Measurements from ENCODE around the gene FAM193A. TPM values are rescaled to one million over a fixed set of nuclear protein-coding genes. Genes with fewer than 3 reads are reported as not detected.

Gene FAM193A
- total and polyA plus RNA-seq, 2 experiments from 2014 or later = 12.0 to 22.9 TPM

DNA sequence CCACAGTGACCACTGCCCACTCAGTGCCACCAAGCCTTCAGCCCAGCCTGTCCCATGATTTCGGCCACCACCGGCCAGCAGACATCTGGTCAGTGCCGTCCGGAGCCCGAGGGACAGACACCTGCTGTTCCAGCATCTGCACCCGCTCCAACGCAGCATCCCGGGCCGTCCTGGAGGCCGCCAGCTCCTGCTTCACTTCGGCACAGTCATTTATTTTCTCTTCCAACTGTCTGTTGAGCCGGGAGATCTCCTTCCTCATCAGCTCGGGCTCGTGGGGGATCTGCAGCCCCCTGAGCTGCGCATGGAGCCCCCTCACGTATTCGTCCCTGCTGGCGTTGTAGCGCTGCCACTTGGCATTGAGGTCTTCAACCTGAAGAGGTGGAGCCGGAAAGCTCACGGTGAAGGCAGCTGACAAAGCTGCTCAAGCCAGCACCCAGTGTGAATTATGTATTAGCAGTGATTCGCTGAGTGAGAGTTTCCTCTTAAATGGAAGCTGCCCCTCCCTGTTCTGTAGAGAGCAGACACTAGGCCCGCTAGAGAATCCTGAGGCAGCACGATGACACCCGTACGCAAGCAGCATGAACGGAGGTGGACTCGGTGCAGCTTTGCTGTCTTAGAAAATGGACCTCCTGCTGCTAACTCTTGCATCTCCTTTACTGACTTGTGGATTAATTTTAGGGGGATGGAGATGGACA lies 208.3 kb downstream of the FAM193A start:
- DNase-seq (ENCODE audit: low spot score) (no peak), ATAC-seq (no peak)
- H3K27ac ChIP-seq (ENCODE audit: low read depth) = no peak overlapping the region
- H3K27me3 ChIP-seq (ENCODE audit: insufficient read depth) = no peaks in the 10 kb centered on the region
- TF ChIP-seq ZNF331 (CRISPR knock-in tag; IDR thresholded peaks at IDR 0.05; ENCODE audit: low read depth) (no peak), NANOG (IDR thresholded peaks at IDR 0.05; ENCODE audit: borderline replicate concordance) (no peak), POLR2AphosphoS5 (IDR thresholded peaks at IDR 0.05; ENCODE audit: low read depth) (no peak), EZH2phosphoT487 (IDR thresholded peaks at IDR 0.05; ENCODE audit: unreplicated experiment) (no peak), ZNF114 (CRISPR knock-in tag; IDR thresholded peaks at IDR 0.05) (no peak), CREB1 (CRISPR knock-in tag; IDR thresholded peaks at IDR 0.05; ENCODE audit: low read depth) (no peak), EZH2 (IDR thresholded peaks at IDR 0.05; ENCODE audit: low read depth, unreplicated experiment) (no peak), JUNB (IDR thresholded peaks at IDR 0.05; ENCODE audit: unreplicated experiment) (no peak), STAT1 (IDR thresholded peaks at IDR 0.05; ENCODE audit: unreplicated experiment) (no peak)
- TF ChIP-seq, protein P1, sequence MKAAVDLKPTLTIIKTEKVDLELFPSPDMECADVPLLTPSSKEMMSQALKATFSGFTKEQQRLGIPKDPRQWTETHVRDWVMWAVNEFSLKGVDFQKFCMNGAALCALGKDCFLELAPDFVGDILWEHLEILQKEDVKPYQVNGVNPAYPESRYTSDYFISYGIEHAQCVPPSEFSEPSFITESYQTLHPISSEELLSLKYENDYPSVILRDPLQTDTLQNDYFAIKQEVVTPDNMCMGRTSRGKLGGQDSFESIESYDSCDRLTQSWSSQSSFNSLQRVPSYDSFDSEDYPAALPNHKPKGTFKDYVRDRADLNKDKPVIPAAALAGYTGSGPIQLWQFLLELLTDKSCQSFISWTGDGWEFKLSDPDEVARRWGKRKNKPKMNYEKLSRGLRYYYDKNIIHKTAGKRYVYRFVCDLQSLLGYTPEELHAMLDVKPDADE (IDR thresholded peaks at IDR 0.05) = no peak
- TF ChIP-seq, protein P2, sequence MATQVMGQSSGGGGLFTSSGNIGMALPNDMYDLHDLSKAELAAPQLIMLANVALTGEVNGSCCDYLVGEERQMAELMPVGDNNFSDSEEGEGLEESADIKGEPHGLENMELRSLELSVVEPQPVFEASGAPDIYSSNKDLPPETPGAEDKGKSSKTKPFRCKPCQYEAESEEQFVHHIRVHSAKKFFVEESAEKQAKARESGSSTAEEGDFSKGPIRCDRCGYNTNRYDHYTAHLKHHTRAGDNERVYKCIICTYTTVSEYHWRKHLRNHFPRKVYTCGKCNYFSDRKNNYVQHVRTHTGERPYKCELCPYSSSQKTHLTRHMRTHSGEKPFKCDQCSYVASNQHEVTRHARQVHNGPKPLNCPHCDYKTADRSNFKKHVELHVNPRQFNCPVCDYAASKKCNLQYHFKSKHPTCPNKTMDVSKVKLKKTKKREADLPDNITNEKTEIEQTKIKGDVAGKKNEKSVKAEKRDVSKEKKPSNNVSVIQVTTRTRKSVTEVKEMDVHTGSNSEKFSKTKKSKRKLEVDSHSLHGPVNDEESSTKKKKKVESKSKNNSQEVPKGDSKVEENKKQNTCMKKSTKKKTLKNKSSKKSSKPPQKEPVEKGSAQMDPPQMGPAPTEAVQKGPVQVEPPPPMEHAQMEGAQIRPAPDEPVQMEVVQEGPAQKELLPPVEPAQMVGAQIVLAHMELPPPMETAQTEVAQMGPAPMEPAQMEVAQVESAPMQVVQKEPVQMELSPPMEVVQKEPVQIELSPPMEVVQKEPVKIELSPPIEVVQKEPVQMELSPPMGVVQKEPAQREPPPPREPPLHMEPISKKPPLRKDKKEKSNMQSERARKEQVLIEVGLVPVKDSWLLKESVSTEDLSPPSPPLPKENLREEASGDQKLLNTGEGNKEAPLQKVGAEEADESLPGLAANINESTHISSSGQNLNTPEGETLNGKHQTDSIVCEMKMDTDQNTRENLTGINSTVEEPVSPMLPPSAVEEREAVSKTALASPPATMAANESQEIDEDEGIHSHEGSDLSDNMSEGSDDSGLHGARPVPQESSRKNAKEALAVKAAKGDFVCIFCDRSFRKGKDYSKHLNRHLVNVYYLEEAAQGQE (IDR thresholded peaks at IDR 0.05; ENCODE audit: unreplicated experiment) = no peak
- TF ChIP-seq, protein P3, sequence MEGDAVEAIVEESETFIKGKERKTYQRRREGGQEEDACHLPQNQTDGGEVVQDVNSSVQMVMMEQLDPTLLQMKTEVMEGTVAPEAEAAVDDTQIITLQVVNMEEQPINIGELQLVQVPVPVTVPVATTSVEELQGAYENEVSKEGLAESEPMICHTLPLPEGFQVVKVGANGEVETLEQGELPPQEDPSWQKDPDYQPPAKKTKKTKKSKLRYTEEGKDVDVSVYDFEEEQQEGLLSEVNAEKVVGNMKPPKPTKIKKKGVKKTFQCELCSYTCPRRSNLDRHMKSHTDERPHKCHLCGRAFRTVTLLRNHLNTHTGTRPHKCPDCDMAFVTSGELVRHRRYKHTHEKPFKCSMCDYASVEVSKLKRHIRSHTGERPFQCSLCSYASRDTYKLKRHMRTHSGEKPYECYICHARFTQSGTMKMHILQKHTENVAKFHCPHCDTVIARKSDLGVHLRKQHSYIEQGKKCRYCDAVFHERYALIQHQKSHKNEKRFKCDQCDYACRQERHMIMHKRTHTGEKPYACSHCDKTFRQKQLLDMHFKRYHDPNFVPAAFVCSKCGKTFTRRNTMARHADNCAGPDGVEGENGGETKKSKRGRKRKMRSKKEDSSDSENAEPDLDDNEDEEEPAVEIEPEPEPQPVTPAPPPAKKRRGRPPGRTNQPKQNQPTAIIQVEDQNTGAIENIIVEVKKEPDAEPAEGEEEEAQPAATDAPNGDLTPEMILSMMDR (conservative IDR thresholded peaks at IDR 0.05; ENCODE audit: low read depth in 2 of 2) = no peak
- TF ChIP-seq, protein P4, sequence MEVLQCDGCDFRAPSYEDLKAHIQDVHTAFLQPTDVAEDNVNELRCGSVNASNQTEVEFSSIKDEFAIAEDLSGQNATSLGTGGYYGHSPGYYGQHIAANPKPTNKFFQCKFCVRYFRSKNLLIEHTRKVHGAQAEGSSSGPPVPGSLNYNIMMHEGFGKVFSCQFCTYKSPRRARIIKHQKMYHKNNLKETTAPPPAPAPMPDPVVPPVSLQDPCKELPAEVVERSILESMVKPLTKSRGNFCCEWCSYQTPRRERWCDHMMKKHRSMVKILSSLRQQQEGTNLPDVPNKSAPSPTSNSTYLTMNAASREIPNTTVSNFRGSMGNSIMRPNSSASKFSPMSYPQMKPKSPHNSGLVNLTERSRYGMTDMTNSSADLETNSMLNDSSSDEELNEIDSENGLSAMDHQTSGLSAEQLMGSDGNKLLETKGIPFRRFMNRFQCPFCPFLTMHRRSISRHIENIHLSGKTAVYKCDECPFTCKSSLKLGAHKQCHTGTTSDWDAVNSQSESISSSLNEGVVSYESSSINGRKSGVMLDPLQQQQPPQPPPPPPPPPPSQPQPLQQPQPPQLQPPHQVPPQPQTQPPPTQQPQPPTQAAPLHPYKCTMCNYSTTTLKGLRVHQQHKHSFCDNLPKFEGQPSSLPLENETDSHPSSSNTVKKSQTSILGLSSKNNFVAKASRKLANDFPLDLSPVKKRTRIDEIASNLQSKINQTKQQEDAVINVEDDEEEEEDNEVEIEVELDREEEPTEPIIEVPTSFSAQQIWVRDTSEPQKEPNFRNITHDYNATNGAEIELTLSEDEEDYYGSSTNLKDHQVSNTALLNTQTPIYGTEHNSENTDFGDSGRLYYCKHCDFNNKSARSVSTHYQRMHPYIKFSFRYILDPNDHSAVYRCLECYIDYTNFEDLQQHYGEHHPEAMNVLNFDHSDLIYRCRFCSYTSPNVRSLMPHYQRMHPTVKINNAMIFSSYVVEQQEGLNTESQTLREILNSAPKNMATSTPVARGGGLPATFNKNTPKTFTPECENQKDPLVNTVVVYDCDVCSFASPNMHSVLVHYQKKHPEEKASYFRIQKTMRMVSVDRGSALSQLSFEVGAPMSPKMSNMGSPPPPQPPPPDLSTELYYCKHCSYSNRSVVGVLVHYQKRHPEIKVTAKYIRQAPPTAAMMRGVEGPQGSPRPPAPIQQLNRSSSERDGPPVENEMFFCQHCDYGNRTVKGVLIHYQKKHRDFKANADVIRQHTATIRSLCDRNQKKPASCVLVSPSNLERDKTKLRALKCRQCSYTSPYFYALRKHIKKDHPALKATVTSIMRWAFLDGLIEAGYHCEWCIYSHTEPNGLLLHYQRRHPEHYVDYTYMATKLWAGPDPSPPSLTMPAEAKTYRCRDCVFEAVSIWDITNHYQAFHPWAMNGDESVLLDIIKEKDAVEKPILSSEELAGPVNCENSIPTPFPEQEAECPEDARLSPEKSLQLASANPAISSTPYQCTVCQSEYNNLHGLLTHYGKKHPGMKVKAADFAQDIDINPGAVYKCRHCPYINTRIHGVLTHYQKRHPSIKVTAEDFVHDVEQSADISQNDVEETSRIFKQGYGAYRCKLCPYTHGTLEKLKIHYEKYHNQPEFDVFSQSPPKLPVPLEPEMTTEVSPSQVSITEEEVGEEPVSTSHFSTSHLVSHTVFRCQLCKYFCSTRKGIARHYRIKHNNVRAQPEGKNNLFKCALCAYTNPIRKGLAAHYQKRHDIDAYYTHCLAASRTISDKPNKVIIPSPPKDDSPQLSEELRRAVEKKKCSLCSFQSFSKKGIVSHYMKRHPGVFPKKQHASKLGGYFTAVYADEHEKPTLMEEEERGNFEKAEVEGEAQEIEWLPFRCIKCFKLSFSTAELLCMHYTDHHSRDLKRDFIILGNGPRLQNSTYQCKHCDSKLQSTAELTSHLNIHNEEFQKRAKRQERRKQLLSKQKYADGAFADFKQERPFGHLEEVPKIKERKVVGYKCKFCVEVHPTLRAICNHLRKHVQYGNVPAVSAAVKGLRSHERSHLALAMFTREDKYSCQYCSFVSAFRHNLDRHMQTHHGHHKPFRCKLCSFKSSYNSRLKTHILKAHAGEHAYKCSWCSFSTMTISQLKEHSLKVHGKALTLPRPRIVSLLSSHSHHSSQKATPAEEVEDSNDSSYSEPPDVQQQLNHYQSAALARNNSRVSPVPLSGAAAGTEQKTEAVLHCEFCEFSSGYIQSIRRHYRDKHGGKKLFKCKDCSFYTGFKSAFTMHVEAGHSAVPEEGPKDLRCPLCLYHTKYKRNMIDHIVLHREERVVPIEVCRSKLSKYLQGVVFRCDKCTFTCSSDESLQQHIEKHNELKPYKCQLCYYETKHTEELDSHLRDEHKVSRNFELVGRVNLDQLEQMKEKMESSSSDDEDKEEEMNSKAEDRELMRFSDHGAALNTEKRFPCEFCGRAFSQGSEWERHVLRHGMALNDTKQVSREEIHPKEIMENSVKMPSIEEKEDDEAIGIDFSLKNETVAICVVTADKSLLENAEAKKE (CRISPR knock-in tag; IDR thresholded peaks at IDR 0.05) = no peak
- H3K9me2 ChIP-seq (ENCODE audit: insufficient read depth) = no peaks in the 10 kb centered on the region
- H3K27me3 Mint-ChIP-seq (ENCODE audit: insufficient read depth, low read depth, poor library complexity) = peaks cover 4% of the 10 kb centered on the region
- peak overlapping the region; percentile 26; the same call in 1 of the 2 replicates for H3K27ac Mint-ChIP-seq
- no peak overlapping the region for H2AFZ ChIP-seq
- H3K9me3 Mint-ChIP-seq = no peaks in the 10 kb centered on the region
- no peaks in the 10 kb centered on the region; the same call in 1 of the 2 replicates for H3F3A ChIP-seq (replicated peaks; ENCODE audit: low read depth)
- H3K4me1 ChIP-seq (ENCODE audit: insufficient read depth) = no peaks in the 10 kb centered on the region
- H4K20me1 ChIP-seq (replicated peaks; ENCODE audit: insufficient read depth) = no peaks in the 10 kb centered on the region; the same call in 1 of the 2 replicates
- H3K36me3 ChIP-seq (ENCODE audit: insufficient read depth) = peaks cover 16% of the 10 kb centered on the region
- H3K4me3 Mint-ChIP-seq = no peak overlapping the region
- H3K4me3 ChIP-seq = no peak overlapping the region
- peaks cover 48% of the 10 kb centered on the region for H3K36me3 Mint-ChIP-seq (ENCODE audit: low read depth)
- peaks cover 2% of the 10 kb centered on the region for H3K79me2 ChIP-seq (replicated peaks; ENCODE audit: insufficient read depth)
- H3K4me2 ChIP-seq = no peak overlapping the region
- H3K4me1 Mint-ChIP-seq = no peaks in the 10 kb centered on the region; the same call in 2 of the 3 replicates
